ENCODE data around the gene CIP2A.
A peak's percentile ranks its signal among the peaks of the same experiment; 100 is the strongest.

Gene CIP2A

DNA sequence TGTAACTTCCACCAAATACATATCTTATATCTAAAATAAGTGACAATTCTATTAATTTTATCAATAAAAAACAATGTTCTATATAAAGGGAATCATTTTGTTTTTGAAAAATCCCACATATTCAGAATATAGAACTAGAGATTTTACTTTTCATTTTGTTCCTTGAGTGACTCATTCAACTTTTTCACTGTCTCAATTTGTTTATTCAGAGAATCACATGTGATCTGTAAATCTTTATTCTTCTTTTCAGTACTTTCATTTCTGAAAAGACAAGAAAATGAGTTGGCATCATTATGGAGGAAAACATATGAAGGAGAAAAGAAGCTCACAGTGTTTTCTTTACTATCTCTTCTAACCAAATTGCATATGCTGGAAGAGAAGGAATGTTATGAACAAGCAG lies 35.0 kb downstream of the CIP2A start:
- DNase-seq (ENCODE audit: low read depth) = no peak
- TF ChIP-seq, protein P1, sequence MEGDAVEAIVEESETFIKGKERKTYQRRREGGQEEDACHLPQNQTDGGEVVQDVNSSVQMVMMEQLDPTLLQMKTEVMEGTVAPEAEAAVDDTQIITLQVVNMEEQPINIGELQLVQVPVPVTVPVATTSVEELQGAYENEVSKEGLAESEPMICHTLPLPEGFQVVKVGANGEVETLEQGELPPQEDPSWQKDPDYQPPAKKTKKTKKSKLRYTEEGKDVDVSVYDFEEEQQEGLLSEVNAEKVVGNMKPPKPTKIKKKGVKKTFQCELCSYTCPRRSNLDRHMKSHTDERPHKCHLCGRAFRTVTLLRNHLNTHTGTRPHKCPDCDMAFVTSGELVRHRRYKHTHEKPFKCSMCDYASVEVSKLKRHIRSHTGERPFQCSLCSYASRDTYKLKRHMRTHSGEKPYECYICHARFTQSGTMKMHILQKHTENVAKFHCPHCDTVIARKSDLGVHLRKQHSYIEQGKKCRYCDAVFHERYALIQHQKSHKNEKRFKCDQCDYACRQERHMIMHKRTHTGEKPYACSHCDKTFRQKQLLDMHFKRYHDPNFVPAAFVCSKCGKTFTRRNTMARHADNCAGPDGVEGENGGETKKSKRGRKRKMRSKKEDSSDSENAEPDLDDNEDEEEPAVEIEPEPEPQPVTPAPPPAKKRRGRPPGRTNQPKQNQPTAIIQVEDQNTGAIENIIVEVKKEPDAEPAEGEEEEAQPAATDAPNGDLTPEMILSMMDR (IDR thresholded peaks at IDR 0.05; ENCODE audit: control insufficient read depth, insufficient read depth, low read depth, low read length, missing control alignments) = no peak
- no peak overlapping the region for H3K4me3 ChIP-seq (ENCODE audit: control insufficient read depth, low read depth, low read length)

DNA sequence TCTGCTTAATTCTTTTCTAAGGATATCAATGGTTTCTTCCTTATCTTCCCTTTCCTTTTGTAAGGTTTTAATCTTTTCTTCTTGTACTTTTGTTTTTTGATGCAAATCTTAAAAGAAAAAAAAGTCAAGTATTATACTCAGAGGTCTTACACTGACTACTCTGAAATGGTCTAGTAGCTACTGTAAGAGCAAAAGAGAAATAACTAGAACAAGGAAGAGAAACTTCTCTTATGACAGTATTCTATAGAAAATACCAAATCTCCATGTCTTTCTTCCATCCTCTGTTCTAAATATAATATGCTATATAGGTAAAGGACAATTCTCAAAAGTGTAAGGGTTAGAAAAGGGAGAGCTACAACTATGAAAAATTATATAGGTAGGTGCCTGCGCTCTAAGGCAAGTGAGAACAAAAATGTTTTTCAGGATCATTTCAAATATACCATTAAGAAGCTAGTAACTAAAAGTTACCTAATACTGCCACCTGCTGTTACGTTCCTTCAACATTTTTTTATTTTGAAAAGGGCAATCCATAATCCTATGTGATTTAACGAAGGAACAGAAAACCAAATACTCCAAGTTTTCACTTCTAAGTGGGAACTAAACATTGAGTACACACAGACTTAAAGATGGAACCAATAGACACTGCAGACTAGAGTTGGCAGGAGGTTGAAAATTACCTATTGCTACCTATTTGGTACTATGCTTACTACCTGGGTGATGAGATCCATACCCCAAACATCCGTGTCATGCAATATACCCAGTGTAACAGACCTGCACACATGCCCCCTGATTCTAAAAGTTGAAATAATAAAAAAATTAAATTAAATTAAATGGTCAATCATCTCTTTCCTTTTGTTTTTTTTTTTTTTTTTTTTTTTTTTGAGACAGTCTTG lies 36.7 kb downstream of the CIP2A start:
- no peak overlapping the region for H3K4me3 ChIP-seq (ENCODE audit: control insufficient read depth, low read depth, low read length)
- DNase-seq (ENCODE audit: low read depth) = peak; percentile 24
- TF ChIP-seq, protein P1 (IDR thresholded peaks at IDR 0.05; ENCODE audit: control insufficient read depth, insufficient read depth, low read depth, low read length, missing control alignments) = peak; percentile 29

DNA sequence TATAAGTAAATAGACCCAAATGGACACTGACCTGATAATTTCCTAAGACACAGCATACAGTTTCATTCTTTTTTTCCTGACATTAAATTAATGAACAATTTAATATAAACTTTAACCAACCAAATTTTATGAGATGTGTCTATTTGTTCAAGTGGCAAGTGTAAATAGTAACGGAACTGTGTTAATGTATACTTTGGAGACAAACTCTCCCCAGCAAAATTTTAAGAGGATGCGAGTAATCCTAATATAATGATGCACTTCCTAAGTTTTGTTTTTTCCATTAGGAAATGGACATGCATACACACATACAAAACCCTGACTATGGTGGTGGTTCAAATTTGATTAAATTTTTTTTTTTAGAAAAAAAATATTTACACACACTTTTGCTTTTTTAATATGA lies 40.4 kb downstream of the CIP2A start:
- TF ChIP-seq, protein P1 (IDR thresholded peaks at IDR 0.05; ENCODE audit: control insufficient read depth, insufficient read depth, low read depth, low read length, missing control alignments) = no peak
- no peak overlapping the region for H3K4me3 ChIP-seq (ENCODE audit: control insufficient read depth, low read depth, low read length)
- no peak for DNase-seq (ENCODE audit: low read depth)

DNA sequence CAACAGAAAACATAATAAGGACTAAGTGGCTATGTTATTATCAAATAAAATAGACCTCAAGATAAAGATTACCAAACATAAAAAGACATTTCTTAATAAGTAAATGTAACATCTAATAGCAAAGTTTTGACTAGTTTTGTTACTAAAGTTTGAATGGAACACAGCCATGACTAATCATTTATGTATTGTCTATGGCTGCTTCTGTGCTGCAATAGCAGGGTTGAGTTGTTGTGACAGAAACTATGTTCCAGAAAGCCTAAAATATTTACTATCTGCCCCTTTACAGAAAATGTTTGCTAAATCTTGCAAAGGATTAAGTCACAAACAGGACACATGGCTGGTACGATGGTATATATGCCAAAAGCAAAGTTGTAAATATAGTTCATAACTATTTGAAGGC lies 40.9 kb downstream of the CIP2A start:
- no peak for DNase-seq (ENCODE audit: low read depth)
- TF ChIP-seq, protein P1 (IDR thresholded peaks at IDR 0.05; ENCODE audit: control insufficient read depth, insufficient read depth, low read depth, low read length, missing control alignments) = no peak
- H3K4me3 ChIP-seq (ENCODE audit: control insufficient read depth, low read depth, low read length) = no peak overlapping the region

DNA sequence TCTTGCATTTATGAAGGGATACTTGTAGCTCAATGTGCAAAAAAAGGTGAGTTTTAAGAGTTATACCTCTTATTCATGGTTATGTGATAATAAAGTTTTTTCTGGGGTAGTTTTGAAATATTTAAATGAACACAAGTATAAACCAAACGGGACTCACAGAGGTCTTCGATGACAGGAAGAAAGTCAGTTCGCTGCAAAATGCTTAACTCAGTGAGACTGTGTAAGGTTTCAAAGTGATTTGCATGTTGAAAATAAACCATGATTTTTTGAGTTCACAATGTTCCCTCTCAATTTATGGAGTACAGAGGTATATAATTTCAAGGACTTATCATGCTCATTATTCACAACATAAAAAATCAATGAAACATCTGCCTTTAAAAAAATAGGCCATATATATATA lies 42.5 kb downstream of the CIP2A start:
- no peak for DNase-seq (ENCODE audit: low read depth)
- TF ChIP-seq, protein P1 (IDR thresholded peaks at IDR 0.05; ENCODE audit: control insufficient read depth, insufficient read depth, low read depth, low read length, missing control alignments) = no peak
- H3K4me3 ChIP-seq (ENCODE audit: control insufficient read depth, low read depth, low read length) = no peak overlapping the region

DNA sequence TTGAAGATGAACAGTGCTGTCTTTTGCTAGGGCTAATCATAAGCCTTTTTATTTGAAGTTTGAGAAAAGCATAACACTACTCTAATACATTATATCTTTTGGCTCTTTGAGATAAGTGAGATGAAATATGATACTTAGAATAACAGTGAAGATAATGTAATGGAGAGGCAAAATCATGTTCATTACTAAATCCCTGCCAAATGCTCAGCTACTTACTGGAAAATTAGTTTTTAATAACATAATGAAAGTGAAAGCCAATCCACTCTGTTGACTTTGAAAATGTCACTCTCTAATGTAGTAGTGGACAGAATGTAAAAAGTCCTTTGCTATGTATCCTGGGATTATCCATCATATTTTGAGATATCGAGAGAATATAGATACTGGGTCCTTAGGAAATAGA lies 43.0 kb downstream of the CIP2A start:
- TF ChIP-seq, protein P1 (IDR thresholded peaks at IDR 0.05; ENCODE audit: control insufficient read depth, insufficient read depth, low read depth, low read length, missing control alignments) = no peak

More for the DNA sequence above, 43.0 kb downstream of the CIP2A start:
- no peak for DNase-seq (ENCODE audit: low read depth)
- no peak overlapping the region for H3K4me3 ChIP-seq (ENCODE audit: control insufficient read depth, low read depth, low read length)
